Heart left ventricle (tissue), 13 donors: ENCODE data around the gene GRB2.
"Not testable (repeated sequence)": the region's sequence is repeated elsewhere in the genome, so short reads cannot be mapped to it uniquely, and the experiment has no call there.

Experiments used
- CTCF ChIP-seq, 12 donors: fragments of 200-600 bp; sonication (generic) in 4 of 12; IDR thresholded peaks; one replicate each; pipeline versions ENCODE4 v1.5.0 to v1.8.0; 2018 to 2022; ENCODE audit warnings: antibody characterized with exemption in 12 of 12, mild to moderate bottlenecking in 5 of 12
- POLR2A ChIP-seq, 2 donors: fragments of 450-650 bp; IDR thresholded peaks; one replicate each; pipeline ENCODE4 v1.6.1; 2017; ENCODE audit warnings: antibody characterized with exemption in 2 of 2, mild to moderate bottlenecking in 2 of 2, moderate library complexity in 2 of 2
- donor health status: ischemic (EF 13 %, LVEDD 7.1; RV severe dilation, severe dysfunction).
- donor health status: DM: no; HTN: yes; CAD: no.
- donor health status: DM: no; HTN: no; CAD: no.
- donor health status: ischemic (EF 25% LVEDD 6.9; RV normal size, moderate dysfunction).
- donor health status: ischemic (EF 25% LVEDD 5.7; RV mildly dilated, moderate dysfunction).
- donor health status: ischemic (EF 35%, LVEDD 5.7; RV mildly dilated, moderate dysfunction).
- donor health status: nonischemic (EF 11% LVEDD 7.7; RV severe dilation, severe dysfunction).
- donor health status: DM: yes; HTN: yes; CAD: no.
- donor health status: PGD.
- donor health status: ischemic (EF 29% LVEDD 5.4; RV normal size, mild dysfunction).
- donor health status: nonischemic (EF 23%, LVEDD 6.1; RV moderate dilation, normal function).

- not testable (repeated sequence) for TF ChIP-seq POLR2A, CTCF (IDR thresholded peaks at IDR 0.05)
These were observed 59.1 kb downstream of the GRB2 start for GRCh38 chr17:75346368-75346767.
